Left ventricle myocardium inferior (tissue), 1 donor: ENCODE results near the gene PGBD2. TPM values are rescaled to one million over a fixed set of nuclear protein-coding genes. Genes with fewer than 3 reads are reported as not detected.

ENCODE experiments used
- DNase-seq: peaks from one replicate; pipeline ENCODE4 v3.0.0-alpha.2; 2020
- H3K27ac ChIP-seq: fragments of 200-600 bp; replicated peaks from 2 replicates; pipeline ENCODE4 v1.8.0; 2021
- H3K27me3 ChIP-seq: fragments of 200-600 bp; 2 replicates; pipeline ENCODE4 v1.8.0; 2021; ENCODE audit warnings: low read depth
- H3K36me3 ChIP-seq: fragments of 200-600 bp; 2 replicates; pipeline ENCODE4 v1.8.0; 2021
- H3K4me1 ChIP-seq: fragments of 200-600 bp; 2 replicates; pipeline ENCODE4 v1.8.0; 2021
- H3K4me3 ChIP-seq: fragments of 200-600 bp; 2 replicates; pipeline ENCODE4 v1.8.0; 2021; ENCODE audit warnings: mild to moderate bottlenecking, moderate library complexity
- H3K9me3 ChIP-seq: fragments of 200-600 bp; replicated peaks from 2 replicates; pipeline ENCODE4 v1.8.0; 2021
- intact Hi-C: fragments of 100-400 bp; cut with micrococcal nuclease; formaldehyde crosslinking; loops from one replicate; pipeline ENCODE4 v1.11.0; 2022
- total RNA-seq: library from RNA; stranded (reverse); fragmentation: NEBNext Ultra II Directional; extraction: Animal tissue kit (Norgen Biotek cat#: 25700); gene quantifications from one replicate; pipeline ENCODE4 v1.2.1, GENCODE V29; 2021
- TF ChIP-seq, protein P1 (sequence below): fragments of 200-600 bp; IDR thresholded peaks from 2 replicates; pipeline ENCODE4 v1.8.0; 2021; ENCODE audit warnings: antibody characterized with exemption, mild to moderate bottlenecking, borderline replicate concordance
- donor health status: DM: no; HTN: yes; CAD: no; lungs with severe emphysema.

The PGBD2 gene
- total RNA-seq, 1 donor from 2014 or later: 3.9 TPM

- H3K4me3 ChIP-seq: no peak overlapping the region
- intact Hi-C loops: no loop called here
- H3K27me3 ChIP-seq: peaks cover 20% of the 10 kb centered on the region
- DNase-seq: no peak
- H3K4me1 ChIP-seq: no peaks in the 10 kb centered on the region
- no peaks in the 10 kb centered on the region for H3K9me3 ChIP-seq
- no peaks in the 10 kb centered on the region for H3K36me3 ChIP-seq
- no peak overlapping the region for H3K27ac ChIP-seq
- TF ChIP-seq, protein P1, sequence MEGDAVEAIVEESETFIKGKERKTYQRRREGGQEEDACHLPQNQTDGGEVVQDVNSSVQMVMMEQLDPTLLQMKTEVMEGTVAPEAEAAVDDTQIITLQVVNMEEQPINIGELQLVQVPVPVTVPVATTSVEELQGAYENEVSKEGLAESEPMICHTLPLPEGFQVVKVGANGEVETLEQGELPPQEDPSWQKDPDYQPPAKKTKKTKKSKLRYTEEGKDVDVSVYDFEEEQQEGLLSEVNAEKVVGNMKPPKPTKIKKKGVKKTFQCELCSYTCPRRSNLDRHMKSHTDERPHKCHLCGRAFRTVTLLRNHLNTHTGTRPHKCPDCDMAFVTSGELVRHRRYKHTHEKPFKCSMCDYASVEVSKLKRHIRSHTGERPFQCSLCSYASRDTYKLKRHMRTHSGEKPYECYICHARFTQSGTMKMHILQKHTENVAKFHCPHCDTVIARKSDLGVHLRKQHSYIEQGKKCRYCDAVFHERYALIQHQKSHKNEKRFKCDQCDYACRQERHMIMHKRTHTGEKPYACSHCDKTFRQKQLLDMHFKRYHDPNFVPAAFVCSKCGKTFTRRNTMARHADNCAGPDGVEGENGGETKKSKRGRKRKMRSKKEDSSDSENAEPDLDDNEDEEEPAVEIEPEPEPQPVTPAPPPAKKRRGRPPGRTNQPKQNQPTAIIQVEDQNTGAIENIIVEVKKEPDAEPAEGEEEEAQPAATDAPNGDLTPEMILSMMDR: no peak
These were observed 14.3 kb upstream of the PGBD2 start for GRCh38 chr1:248891758-248892157.

GRCh38 chr1:248892590-248892989 is 13.4 kb upstream of the PGBD2 start:
- Histone ChIP-seq H3K4me1 (no peaks in the 10 kb centered on the region), H3K36me3 (no peaks in the 10 kb centered on the region), H3K4me3 (no peak overlapping the region), H3K27ac (no peak overlapping the region), H3K27me3 (peaks cover 28% of the 10 kb centered on the region), H3K9me3 (no peaks in the 10 kb centered on the region)
- TF ChIP-seq, protein P1: no peak
- intact Hi-C loops: no loop called here
- DNase-seq: no peak

GRCh38 chr1:248894837-248895236 is 11.2 kb upstream of the PGBD2 start:
- intact Hi-C loops: no loop called here
- DNase-seq: no peak
- TF ChIP-seq, protein P1: no peak

GRCh38 chr1:248897412-248898337 is 8.4 kb upstream of the PGBD2 start:
- no peaks in the 10 kb centered on the region for H3K9me3 ChIP-seq
- peaks cover 58% of the 10 kb centered on the region for H3K27me3 ChIP-seq
- H3K4me3 ChIP-seq: no peak overlapping the region
- no peaks in the 10 kb centered on the region for H3K4me1 ChIP-seq
- intact Hi-C loops: no loop called here
- no peak for DNase-seq
- TF ChIP-seq, protein P1: no peak
- no peaks in the 10 kb centered on the region for H3K36me3 ChIP-seq
- H3K27ac ChIP-seq: no peak overlapping the region

More at GRCh38 chr1:248894837-248895236, 11.2 kb upstream of the PGBD2 start:
- Histone ChIP-seq H3K9me3 (no peaks in the 10 kb centered on the region), H3K27ac (no peak overlapping the region), H3K4me1 (no peaks in the 10 kb centered on the region), H3K36me3 (no peaks in the 10 kb centered on the region), H3K4me3 (no peak overlapping the region), H3K27me3 (peaks cover 50% of the 10 kb centered on the region)

DNA sequence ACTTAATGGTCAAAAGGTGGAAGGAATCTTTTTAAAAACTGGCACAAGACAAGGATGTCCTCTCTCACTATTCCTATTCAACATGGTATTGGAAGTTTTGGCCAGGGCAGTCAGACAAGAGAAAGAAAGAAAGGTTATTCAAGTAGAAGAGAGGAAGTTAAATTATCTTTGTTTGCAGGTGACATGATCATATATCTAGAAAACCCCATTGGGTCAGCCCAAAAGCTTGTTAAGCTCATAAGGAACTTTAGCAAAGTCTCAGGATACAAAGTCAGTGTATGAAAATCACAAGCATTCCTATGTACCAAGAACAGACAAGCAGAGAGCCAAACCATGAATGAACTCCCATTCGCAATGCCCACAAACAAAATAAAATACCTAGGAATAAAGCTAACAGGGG is 5.4 kb upstream of the PGBD2 start:
- no peak for DNase-seq
- intact Hi-C loops: no loop called here
- H3K27me3 ChIP-seq: peaks cover 50% of the 10 kb centered on the region

More for the DNA sequence above, 5.4 kb upstream of the PGBD2 start:
- H3K4me1 ChIP-seq: peaks cover 4% of the 10 kb centered on the region
- no peaks in the 10 kb centered on the region for H3K36me3 ChIP-seq
- TF ChIP-seq, protein P1: no peak
- no peaks in the 10 kb centered on the region for H3K9me3 ChIP-seq
- H3K4me3 ChIP-seq: no peak overlapping the region
- no peak overlapping the region for H3K27ac ChIP-seq
